CD4-positive, alpha-beta T cell (primary cell): ENCODE data around the gene AK2. TPM values are rescaled to one million over a fixed set of nuclear protein-coding genes. Genes with fewer than 3 reads are reported as not detected.

Experiments
- ATAC-seq: fragments of 200-7000 bp; cut with Tn5 transposase; one replicate; pipeline ENCODE4 v1.10.0; 2022; ENCODE audit warnings: mild to moderate bottlenecking; ENCODE audit not compliant: poor library complexity
- CTCF ChIA-PET: fragments of 350-600 bp; sonication (Branson Sonifier 250); formaldehyde crosslinking; loops from one replicate; lab custom pipeline; 2021; ENCODE audit warnings: antibody characterized with exemption, inconsistent platforms; lab: Charles Lee
- POLR2A ChIA-PET: fragments of 350-600 bp; sonication (Branson Sonifier 250); formaldehyde crosslinking; loops from one replicate; lab custom pipeline; 2021; ENCODE audit warnings: antibody characterized with exemption, inconsistent platforms; lab: Charles Lee
- DNase-seq, 14 experiments: peaks; one replicate each; pipeline ENCODE4 v3.0.0-alpha.2; 2013 to 2020; ENCODE audit warnings: mixed read lengths in 2 of 14
- H3K27ac ChIP-seq, 2 donors: one replicate each; pipeline versions ENCODE4 v1.5.1 to v1.7.0; 2013; ENCODE audit warnings: low read length in 2 of 2, low read depth in 1 of 2, mild to moderate bottlenecking in 1 of 2
- H3K27me3 ChIP-seq, 2 experiments: 1 replicate in 1 of 2; 2 replicates in 1 of 2; pipeline versions ENCODE4 v1.6.1 to v1.7.0; 2013; ENCODE audit warnings: low read length in 2 of 2, control low read depth in 1 of 2, mild to moderate bottlenecking in 1 of 2, moderate library complexity in 1 of 2; ENCODE audit not compliant: insufficient read depth in 2 of 2, control insufficient read depth in 1 of 2
- H3K36me3 ChIP-seq: one replicate; pipeline ENCODE4 v1.6.1; 2013; ENCODE audit warnings: low read length, control low read depth; ENCODE audit not compliant: insufficient read depth
- H3K4me1 ChIP-seq: one replicate; pipeline ENCODE4 v1.6.1; 2013; ENCODE audit warnings: low read length, control low read depth; ENCODE audit not compliant: insufficient read depth
- H3K4me3 ChIP-seq: one replicate; pipeline ENCODE4 v1.5.1; 2013; ENCODE audit warnings: mild to moderate bottlenecking, low read length, moderate library complexity
- H3K9me3 ChIP-seq, 2 experiments: 1 replicate in 1 of 2; 2 replicates in 1 of 2; pipeline versions ENCODE4 v1.6.1 to v1.7.0; 2013; ENCODE audit warnings: low read length in 2 of 2, mild to moderate bottlenecking in 2 of 2, control low read depth in 1 of 2, moderate library complexity in 1 of 2; ENCODE audit not compliant: control insufficient read depth in 1 of 2, insufficient read depth in 1 of 2
- H3K27ac Mint-ChIP-seq: one replicate; pipeline ENCODE4 v1.8.0; 2020; ENCODE audit warnings: mixed read lengths
- H3K27me3 Mint-ChIP-seq: one replicate; pipeline ENCODE4 v1.8.0; 2021; ENCODE audit warnings: mixed read lengths
- H3K36me3 Mint-ChIP-seq: one replicate; pipeline ENCODE4 v1.8.0; 2021; ENCODE audit warnings: low read depth, mixed read lengths
- H3K4me1 Mint-ChIP-seq: one replicate; pipeline ENCODE4 v1.8.0; 2021; ENCODE audit warnings: low read depth, mixed read lengths
- H3K4me3 Mint-ChIP-seq: one replicate; pipeline ENCODE4 v1.8.0; 2020; ENCODE audit warnings: mild to moderate bottlenecking, mixed read lengths
- H3K9me3 Mint-ChIP-seq: one replicate; pipeline ENCODE4 v1.8.0; 2020; ENCODE audit warnings: mixed read lengths
- CTCF ChIP-seq: fragments of 200-600 bp; IDR thresholded peaks from one replicate; pipeline ENCODE4 v1.8.0; 2022; ENCODE audit warnings: antibody characterized with exemption, mild to moderate bottlenecking
- intact Hi-C, 2 experiments: fragments of 100-400 bp; cut with DNase I in 1 of 2; cut with micrococcal nuclease in 1 of 2; formaldehyde crosslinking; loops; one replicate each; pipeline versions ENCODE4 v1.15.1 to v1.9.0; 2023 to 2025; cut with DNase I, micrococcal nuclease
- total RNA-seq, 174 experiments: library from RNA in 2 of 174; stranded (reverse) in 2 of 174; gene quantifications; one replicate each; pipeline ENCODE4 v1.2.3 and lab custom pipeline; 2021 to 2026

Gene AK2
- total RNA-seq, 2 experiments from 2014 or later: 25.6 to 30.4 TPM

GRCh38 chr1:32984455-32985171, 52.1 kb downstream of the AK2 start:
- TF ChIP-seq CTCF: no peak
- peak; percentile 60 for ATAC-seq
- no peak overlapping the region for H3K4me3 ChIP-seq
- H3K9me3 ChIP-seq: no peaks in the 10 kb centered on the region
- Mint-ChIP-seq H3K4me1 (peaks cover 46% of the 10 kb centered on the region), H3K9me3 (no peaks in the 10 kb centered on the region), H3K27me3 (no peaks in the 10 kb centered on the region), H3K36me3 (no peaks in the 10 kb centered on the region), H3K27ac (peak overlapping the region; percentile 86), H3K4me3 (peak overlapping the region; percentile 56)
- H3K27me3 ChIP-seq: no peaks in the 10 kb centered on the region
- peak in 9 of 14 experiments; percentile 13 to 92 (median 44) for DNase-seq
- H3K4me1 ChIP-seq: peaks cover 76% of the 10 kb centered on the region
- CTCF ChIA-PET: interaction anchor here (0.6 kb wide), 1 partner anchor 239 kb away, joined by 3 read pairs; no protein-coding TSS in a partner anchor
- no peaks in the 10 kb centered on the region for H3K36me3 ChIP-seq
- intact Hi-C loops: no loop called here
- peak overlapping the region; percentile 54 to 90 for H3K27ac ChIP-seq
- POLR2A ChIA-PET: interaction anchor here (1.3 to 1.4 kb wide), 2 partner anchors 20 to 50 kb away, joined by 3 to 6 read pairs; partner anchors contain the start of gene RNF19B

GRCh38 chr1:32984090-32984454, 52.6 kb downstream of the AK2 start:
- no peaks in the 10 kb centered on the region for H3K27me3 ChIP-seq
- ChIA-PET CTCF (no interaction called here), POLR2A (interaction anchor here (1.3 to 1.4 kb wide), 2 partner anchors 19 to 50 kb away, joined by 3 to 6 read pairs; partner anchors contain the start of gene RNF19B)
- ATAC-seq (peak; percentile 6), DNase-seq (no peak)
- Mint-ChIP-seq H3K27ac (peak overlapping the region; percentile 86), H3K27me3 (no peaks in the 10 kb centered on the region), H3K36me3 (no peaks in the 10 kb centered on the region), H3K4me3 (no peak overlapping the region), H3K4me1 (peaks cover 41% of the 10 kb centered on the region), H3K9me3 (no peaks in the 10 kb centered on the region)
- no peaks in the 10 kb centered on the region for H3K9me3 ChIP-seq
- intact Hi-C loops: no loop called here
- H3K4me3 ChIP-seq: no peak overlapping the region
- no peak for TF ChIP-seq CTCF
- H3K36me3 ChIP-seq: no peaks in the 10 kb centered on the region
- H3K27ac ChIP-seq: peak overlapping the region; percentile 54 to 90
- H3K4me1 ChIP-seq: peaks cover 72% of the 10 kb centered on the region

- ATAC-seq: no peak
- POLR2A ChIA-PET: no interaction called here
- no peaks in the 10 kb centered on the region for H3K36me3 ChIP-seq
- CTCF ChIA-PET: no interaction called here
- H3K9me3 ChIP-seq: no peaks in the 10 kb centered on the region
- TF ChIP-seq CTCF: no peak
- H3K9me3 Mint-ChIP-seq: no peaks in the 10 kb centered on the region
- no peak overlapping the region for H3K27ac ChIP-seq
- intact Hi-C loops: no loop called here
- no peak overlapping the region for H3K4me3 ChIP-seq
- no peaks in the 10 kb centered on the region for H3K27me3 Mint-ChIP-seq
- H3K4me1 Mint-ChIP-seq: peaks cover 39% of the 10 kb centered on the region
- H3K4me1 ChIP-seq: peaks cover 62% of the 10 kb centered on the region
- no peaks in the 10 kb centered on the region for H3K36me3 Mint-ChIP-seq
- no peak for DNase-seq
- no peaks in the 10 kb centered on the region for H3K27me3 ChIP-seq
- H3K27ac Mint-ChIP-seq: peak overlapping the region; percentile 57
- H3K4me3 Mint-ChIP-seq: no peak overlapping the region
Observed at GRCh38 chr1:32983020-32983419, 53.7 kb downstream of the AK2 start.
